ENCODE measurements around the gene CAV2.

The CAV2 gene
- total RNA-seq, result 0 reads per million in 3 donors

- Histone ChIP-seq H3K4me1 (ENCODE audit: control insufficient read depth, insufficient read depth, low read length, poor library complexity, severe bottlenecking) (peaks cover 7% of the 10 kb centered on the region), H3K27ac (ENCODE audit: insufficient read depth, low read length, poor library complexity, severe bottlenecking) (no peak within 1 kb of the TSS), H3K9me3 (ENCODE audit: control insufficient read depth, low read length) (no peaks in the 10 kb centered on the region), H3K4me3 (ENCODE audit: insufficient read depth, low read depth, low read length, poor library complexity, severe bottlenecking) (peak within 1 kb of the TSS; percentile 50), H3K27me3 (replicated peaks; ENCODE audit: control insufficient read depth, insufficient read depth, low read length, poor library complexity, severe bottlenecking) (peaks cover 23% of the 10 kb centered on the region), H3K36me3 (ENCODE audit: control insufficient read depth, insufficient read depth, low read length) (no peaks in the 10 kb centered on the region)
- no peak for DNase-seq
Observed at GRCh38 chr7:116499168-116500077, at the start of gene CAV2. Gene CAV2, plus strand, starts transcription at chr7:116499738. Its CDS starts 44 bp downstream, at chr7:116499782.

- Histone ChIP-seq H3K36me3 (ENCODE audit: control insufficient read depth, insufficient read depth, low read length) (no peaks in the 10 kb centered on the region), H3K4me1 (ENCODE audit: control insufficient read depth, insufficient read depth, low read length, poor library complexity, severe bottlenecking) (no peaks in the 10 kb centered on the region), H3K9me3 (ENCODE audit: control insufficient read depth, low read length) (no peaks in the 10 kb centered on the region), H3K4me3 (ENCODE audit: insufficient read depth, low read depth, low read length, poor library complexity, severe bottlenecking) (no peak overlapping the region), H3K27me3 (replicated peaks; ENCODE audit: control insufficient read depth, insufficient read depth, low read length, poor library complexity, severe bottlenecking) (no peaks in the 10 kb centered on the region), H3K27ac (ENCODE audit: insufficient read depth, low read length, poor library complexity, severe bottlenecking) (no peak overlapping the region)
- DNase-seq, result no peak
Observed at GRCh38 chr7:116449950-116450349, 49.6 kb upstream of the CAV2 start.

- Histone ChIP-seq H3K9me3 (ENCODE audit: control insufficient read depth, low read length) (no peaks in the 10 kb centered on the region), H3K4me3 (ENCODE audit: insufficient read depth, low read depth, low read length, poor library complexity, severe bottlenecking) (no peak overlapping the region), H3K27me3 (replicated peaks; ENCODE audit: control insufficient read depth, insufficient read depth, low read length, poor library complexity, severe bottlenecking) (no peaks in the 10 kb centered on the region), H3K27ac (ENCODE audit: insufficient read depth, low read length, poor library complexity, severe bottlenecking) (no peak overlapping the region), H3K4me1 (ENCODE audit: control insufficient read depth, insufficient read depth, low read length, poor library complexity, severe bottlenecking) (no peaks in the 10 kb centered on the region), H3K36me3 (ENCODE audit: control insufficient read depth, insufficient read depth, low read length) (no peaks in the 10 kb centered on the region)
- no peak for DNase-seq
Observed at GRCh38 chr7:116451957-116452729, 47.4 kb upstream of the CAV2 start.

GRCh38 chr7:116454377-116454776 is 45.2 kb upstream of the CAV2 start:
- H3K4me3 ChIP-seq (ENCODE audit: insufficient read depth, low read depth, low read length, poor library complexity, severe bottlenecking), result no peak overlapping the region
- DNase-seq, result no peak
- no peaks in the 10 kb centered on the region for H3K27me3 ChIP-seq (replicated peaks; ENCODE audit: control insufficient read depth, insufficient read depth, low read length, poor library complexity, severe bottlenecking)
- no peak overlapping the region for H3K27ac ChIP-seq (ENCODE audit: insufficient read depth, low read length, poor library complexity, severe bottlenecking)
- no peaks in the 10 kb centered on the region for H3K4me1 ChIP-seq (ENCODE audit: control insufficient read depth, insufficient read depth, low read length, poor library complexity, severe bottlenecking)
- no peaks in the 10 kb centered on the region for H3K9me3 ChIP-seq (ENCODE audit: control insufficient read depth, low read length)
- no peaks in the 10 kb centered on the region for H3K36me3 ChIP-seq (ENCODE audit: control insufficient read depth, insufficient read depth, low read length)

GRCh38 chr7:116455009-116455408 is 44.5 kb upstream of the CAV2 start:
- DNase-seq, result no peak
- no peak overlapping the region for H3K4me3 ChIP-seq (ENCODE audit: insufficient read depth, low read depth, low read length, poor library complexity, severe bottlenecking)
- H3K36me3 ChIP-seq (ENCODE audit: control insufficient read depth, insufficient read depth, low read length), result no peaks in the 10 kb centered on the region
- H3K4me1 ChIP-seq (ENCODE audit: control insufficient read depth, insufficient read depth, low read length, poor library complexity, severe bottlenecking), result no peaks in the 10 kb centered on the region
- no peaks in the 10 kb centered on the region for H3K27me3 ChIP-seq (replicated peaks; ENCODE audit: control insufficient read depth, insufficient read depth, low read length, poor library complexity, severe bottlenecking)
- H3K9me3 ChIP-seq (ENCODE audit: control insufficient read depth, low read length), result no peaks in the 10 kb centered on the region
- H3K27ac ChIP-seq (ENCODE audit: insufficient read depth, low read length, poor library complexity, severe bottlenecking), result no peak overlapping the region

GRCh38 chr7:116455499-116455898 is 44.0 kb upstream of the CAV2 start:
- no peak overlapping the region for H3K4me3 ChIP-seq (ENCODE audit: insufficient read depth, low read depth, low read length, poor library complexity, severe bottlenecking)
- H3K36me3 ChIP-seq (ENCODE audit: control insufficient read depth, insufficient read depth, low read length), result no peaks in the 10 kb centered on the region
- H3K27ac ChIP-seq (ENCODE audit: insufficient read depth, low read length, poor library complexity, severe bottlenecking), result no peak overlapping the region
- H3K9me3 ChIP-seq (ENCODE audit: control insufficient read depth, low read length), result no peaks in the 10 kb centered on the region
- H3K27me3 ChIP-seq (replicated peaks; ENCODE audit: control insufficient read depth, insufficient read depth, low read length, poor library complexity, severe bottlenecking), result no peaks in the 10 kb centered on the region
- H3K4me1 ChIP-seq (ENCODE audit: control insufficient read depth, insufficient read depth, low read length, poor library complexity, severe bottlenecking), result no peaks in the 10 kb centered on the region
- no peak for DNase-seq

DNA sequence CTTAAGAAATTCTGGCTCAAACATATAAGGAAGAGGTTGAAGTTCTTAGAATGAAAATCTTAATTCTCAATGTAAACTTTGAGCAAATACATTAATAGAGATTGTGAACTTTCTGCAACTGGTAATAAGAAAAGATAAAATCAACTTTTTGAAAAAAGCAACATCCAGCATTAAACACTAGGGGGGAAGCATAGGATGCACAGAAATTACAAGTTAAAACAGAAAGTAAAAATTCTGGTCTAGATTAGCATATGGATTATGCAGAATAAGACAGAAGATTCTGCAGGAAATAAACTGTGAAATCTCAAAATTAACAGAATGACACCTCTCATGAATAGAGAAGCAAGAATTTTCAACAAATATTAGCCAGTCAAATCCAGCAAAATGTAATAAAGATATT is 38.0 kb upstream of the CAV2 start:
- Histone ChIP-seq H3K27ac (ENCODE audit: insufficient read depth, low read length, poor library complexity, severe bottlenecking) (no peak overlapping the region), H3K9me3 (ENCODE audit: control insufficient read depth, low read length) (no peaks in the 10 kb centered on the region)

DNA sequence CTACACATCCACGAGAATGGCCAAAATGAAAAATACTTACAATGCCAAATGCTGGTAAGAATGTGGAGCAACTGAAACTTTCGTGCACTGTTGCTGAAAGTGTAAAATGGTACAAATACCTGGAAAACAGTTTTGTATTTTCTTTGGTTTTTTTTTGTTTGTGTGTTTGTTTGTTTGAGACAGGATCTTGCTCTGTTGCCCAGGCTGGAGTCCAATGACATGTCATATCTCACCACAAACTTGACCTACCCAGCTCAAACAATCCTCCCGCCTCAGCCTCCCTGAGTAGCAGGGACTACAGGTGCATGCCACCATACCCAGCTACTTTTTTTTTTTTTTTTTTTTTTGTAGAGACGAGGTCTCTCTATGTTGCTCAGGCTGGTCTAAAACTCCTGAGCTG is 35.6 kb upstream of the CAV2 start:
- H3K9me3 ChIP-seq (ENCODE audit: control insufficient read depth, low read length), result no peaks in the 10 kb centered on the region
- H3K27me3 ChIP-seq (replicated peaks; ENCODE audit: control insufficient read depth, insufficient read depth, low read length, poor library complexity, severe bottlenecking), result no peaks in the 10 kb centered on the region
- H3K4me1 ChIP-seq (ENCODE audit: control insufficient read depth, insufficient read depth, low read length, poor library complexity, severe bottlenecking), result no peaks in the 10 kb centered on the region
- no peak overlapping the region for H3K27ac ChIP-seq (ENCODE audit: insufficient read depth, low read length, poor library complexity, severe bottlenecking)
- no peak overlapping the region for H3K4me3 ChIP-seq (ENCODE audit: insufficient read depth, low read depth, low read length, poor library complexity, severe bottlenecking)
- no peak for DNase-seq
- no peaks in the 10 kb centered on the region for H3K36me3 ChIP-seq (ENCODE audit: control insufficient read depth, insufficient read depth, low read length)

More for the DNA sequence above, 38.0 kb upstream of the CAV2 start:
- Histone ChIP-seq H3K27me3 (replicated peaks; ENCODE audit: control insufficient read depth, insufficient read depth, low read length, poor library complexity, severe bottlenecking) (no peaks in the 10 kb centered on the region), H3K4me1 (ENCODE audit: control insufficient read depth, insufficient read depth, low read length, poor library complexity, severe bottlenecking) (no peaks in the 10 kb centered on the region), H3K36me3 (ENCODE audit: control insufficient read depth, insufficient read depth, low read length) (no peaks in the 10 kb centered on the region), H3K4me3 (ENCODE audit: insufficient read depth, low read depth, low read length, poor library complexity, severe bottlenecking) (no peak overlapping the region)
- no peak for DNase-seq

DNA sequence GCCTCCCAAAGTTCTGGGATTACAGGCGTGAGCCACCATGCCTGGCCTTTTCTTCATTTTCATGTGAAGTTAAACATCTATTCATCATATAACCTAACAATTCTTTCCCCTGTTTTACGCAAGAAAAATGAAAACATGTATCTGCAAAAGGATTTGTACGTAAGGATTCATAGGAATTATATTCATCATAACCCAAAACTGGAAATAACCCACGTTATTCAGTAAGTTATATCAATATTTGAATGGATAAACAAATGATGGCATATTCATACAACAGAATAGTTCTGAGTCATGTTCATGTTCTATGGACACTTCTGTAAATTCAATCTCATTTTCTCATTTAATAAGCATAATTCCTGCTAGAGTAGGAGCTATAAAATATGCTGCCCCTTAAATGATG is 35.2 kb upstream of the CAV2 start:
- no peak for DNase-seq
- no peak overlapping the region for H3K27ac ChIP-seq (ENCODE audit: insufficient read depth, low read length, poor library complexity, severe bottlenecking)

GRCh38 chr7:116465125-116465524 is 34.4 kb upstream of the CAV2 start:
- DNase-seq, result no peak
- H3K4me1 ChIP-seq (ENCODE audit: control insufficient read depth, insufficient read depth, low read length, poor library complexity, severe bottlenecking), result no peaks in the 10 kb centered on the region
- H3K9me3 ChIP-seq (ENCODE audit: control insufficient read depth, low read length), result no peaks in the 10 kb centered on the region
- no peak overlapping the region for H3K4me3 ChIP-seq (ENCODE audit: insufficient read depth, low read depth, low read length, poor library complexity, severe bottlenecking)
- H3K27ac ChIP-seq (ENCODE audit: insufficient read depth, low read length, poor library complexity, severe bottlenecking), result no peak overlapping the region
- H3K27me3 ChIP-seq (replicated peaks; ENCODE audit: control insufficient read depth, insufficient read depth, low read length, poor library complexity, severe bottlenecking), result no peaks in the 10 kb centered on the region
- no peaks in the 10 kb centered on the region for H3K36me3 ChIP-seq (ENCODE audit: control insufficient read depth, insufficient read depth, low read length)

More for the DNA sequence above, 35.2 kb upstream of the CAV2 start:
- Histone ChIP-seq H3K36me3 (ENCODE audit: control insufficient read depth, insufficient read depth, low read length) (no peaks in the 10 kb centered on the region), H3K4me1 (ENCODE audit: control insufficient read depth, insufficient read depth, low read length, poor library complexity, severe bottlenecking) (no peaks in the 10 kb centered on the region), H3K27me3 (replicated peaks; ENCODE audit: control insufficient read depth, insufficient read depth, low read length, poor library complexity, severe bottlenecking) (no peaks in the 10 kb centered on the region), H3K4me3 (ENCODE audit: insufficient read depth, low read depth, low read length, poor library complexity, severe bottlenecking) (no peak overlapping the region), H3K9me3 (ENCODE audit: control insufficient read depth, low read length) (no peaks in the 10 kb centered on the region)

Measured in effector memory CD4-positive, alpha-beta T cell (primary cell).